Caco-2 (cell line): Measurements from ENCODE around the gene MGAT4A. TPM values are rescaled to one million over a fixed set of nuclear protein-coding genes. Genes with fewer than 3 reads are reported as not detected.

Experiments used
- BruUV-seq: library from RNA; stranded (reverse); fragments of 400-500 nt; replicated peaks from 2 replicates; lab custom pipeline; 2021; lab: Mats Ljungman, UMichigan
- CTCF ChIA-PET: fragments of 300-600 bp; sonication (Branson Sonifier 250); formaldehyde crosslinking; loops from one replicate; lab custom pipeline; 2022; ENCODE audit warnings: antibody characterized with exemption; lab: Charles Lee
- POLR2A ChIA-PET: fragments of 300-600 bp; sonication (Branson Sonifier 250); formaldehyde crosslinking; loops from one replicate; lab custom pipeline; 2022; ENCODE audit warnings: antibody characterized with exemption; lab: Charles Lee
- DNase-seq, 2 experiments: peaks; one replicate each; pipeline versions ENCODE4 v3.0.0 to v3.0.0-alpha.2; 2020 to 2022
- H3K27me3 ChIP-seq: replicated peaks from 2 replicates; pipeline ENCODE4 v1.6.0; 2011; ENCODE audit warnings: low read length; ENCODE audit not compliant: control insufficient read depth, insufficient read depth
- H3K36me3 ChIP-seq: 2 replicates; pipeline ENCODE4 v1.5.1; 2011; ENCODE audit warnings: low read length; ENCODE audit not compliant: control insufficient read depth, insufficient read depth
- H3K4me1 ChIP-seq: fragments of 250-450 bp; sonication (Bioruptor Pico); 2 replicates; pipeline ENCODE4 v1.5.1; 2020; ENCODE audit warnings: mild to moderate bottlenecking
- H3K4me3 ChIP-seq: 2 replicates; pipeline ENCODE4 v1.5.1; 2011; ENCODE audit warnings: low read depth, mild to moderate bottlenecking, control low read depth, low read length
- H3K9me3 ChIP-seq: fragments of 250-450 bp; sonication (Bioruptor Pico); 2 replicates; pipeline ENCODE4 v1.5.1; 2020; ENCODE audit warnings: mild to moderate bottlenecking, moderate library complexity
- H3K27ac Mint-ChIP-seq: one replicate; pipeline ENCODE4 v1.8.0; 2022; ENCODE audit warnings: mixed read lengths; ENCODE audit not compliant: unreplicated experiment
- H3K27me3 Mint-ChIP-seq: one replicate; pipeline ENCODE4 v1.8.0; 2022; ENCODE audit warnings: mixed read lengths; ENCODE audit not compliant: insufficient read depth, unreplicated experiment
- H3K36me3 Mint-ChIP-seq: one replicate; pipeline ENCODE4 v1.8.0; 2022; ENCODE audit warnings: mild to moderate bottlenecking, mixed read lengths; ENCODE audit not compliant: insufficient read depth, unreplicated experiment
- H3K4me1 Mint-ChIP-seq: one replicate; pipeline ENCODE4 v1.8.0; 2022; ENCODE audit warnings: low read depth, mixed read lengths; ENCODE audit not compliant: unreplicated experiment
- H3K4me3 Mint-ChIP-seq: one replicate; pipeline ENCODE4 v1.8.0; 2022; ENCODE audit warnings: mild to moderate bottlenecking, moderate library complexity, mixed read lengths; ENCODE audit not compliant: unreplicated experiment
- H3K9me3 Mint-ChIP-seq: one replicate; pipeline ENCODE4 v1.8.0; 2022; ENCODE audit warnings: mixed read lengths; ENCODE audit not compliant: unreplicated experiment
- CTCF ChIP-seq, 2 experiments: fragments of 200-600 bp in 1 of 2; IDR thresholded peaks; 1 replicate in 1 of 2; 2 replicates in 1 of 2; pipeline versions ENCODE4 v1.5.1 to v1.8.0; 2011 to 2022; ENCODE audit warnings: antibody characterized with exemption in 1 of 2, control low read depth in 1 of 2, inconsistent platforms in 1 of 2, low read depth in 1 of 2, low read length in 1 of 2, mild to moderate bottlenecking in 1 of 2, moderate library complexity in 1 of 2; ENCODE audit not compliant: insufficient read depth in 1 of 2, severe bottlenecking in 1 of 2, unreplicated experiment in 1 of 2
- intact Hi-C: fragments of 100-400 bp; cut with micrococcal nuclease; formaldehyde crosslinking; loops from one replicate; pipeline ENCODE4 v1.10.0; 2022; ENCODE audit not compliant: unreplicated experiment
- total RNA-seq: library from RNA; stranded (reverse); gene quantifications from 2 replicates; pipeline ENCODE4 v1.2.3, GENCODE V29; 2022

The MGAT4A gene
- total RNA-seq, 1 experiment from 2014 or later = 63.7 TPM

GRCh38 chr2:98717621-98718020, 13.3 kb downstream of the MGAT4A start:
- CTCF ChIA-PET = no interaction called here
- Histone ChIP-seq H3K4me1 (0 out of 2 replicates have a peak, but pooled peaks cover 5% of the 10 kb centered on the region), H3K36me3 (peaks cover 2% of the 10 kb centered on the region; the same call in 1 of the 2 replicates), H3K27me3 (no peaks in the 10 kb centered on the region), H3K4me3 (no peak overlapping the region), H3K9me3 (no peaks in the 10 kb centered on the region)
- no TSS peak for BruUV-seq
- Mint-ChIP-seq H3K9me3 (no peaks in the 10 kb centered on the region), H3K27me3 (no peaks in the 10 kb centered on the region), H3K4me1 (peaks cover 6% of the 10 kb centered on the region), H3K27ac (no peak overlapping the region), H3K36me3 (peaks cover 20% of the 10 kb centered on the region), H3K4me3 (no peak overlapping the region)
- intact Hi-C loops = no loop called here
- POLR2A ChIA-PET = no interaction called here
- TF ChIP-seq CTCF (IDR thresholded peaks at IDR 0.05; ENCODE audit: insufficient read depth in 1 of 2, low read depth in 1 of 2, low read length in 1 of 2, severe bottlenecking in 1 of 2, unreplicated experiment in 1 of 2) = no peak
- DNase-seq = no peak

GRCh38 chr2:98716786-98717185, 14.1 kb downstream of the MGAT4A start:
- Histone ChIP-seq H3K4me3 (no peak overlapping the region), H3K4me1 (0 out of 2 replicates have a peak, but pooled peaks cover 5% of the 10 kb centered on the region), H3K36me3 (peaks cover 2% of the 10 kb centered on the region; the same call in 1 of the 2 replicates), H3K9me3 (no peaks in the 10 kb centered on the region), H3K27me3 (no peaks in the 10 kb centered on the region)
- no peak overlapping the region for H3K4me3 Mint-ChIP-seq
- H3K9me3 Mint-ChIP-seq = no peaks in the 10 kb centered on the region
- no TSS peak for BruUV-seq
- peaks cover 14% of the 10 kb centered on the region for H3K36me3 Mint-ChIP-seq
- TF ChIP-seq CTCF (IDR thresholded peaks at IDR 0.05; ENCODE audit: insufficient read depth in 1 of 2, low read depth in 1 of 2, low read length in 1 of 2, severe bottlenecking in 1 of 2, unreplicated experiment in 1 of 2) = no peak
- H3K27ac Mint-ChIP-seq = no peak overlapping the region
- H3K4me1 Mint-ChIP-seq = peaks cover 6% of the 10 kb centered on the region
- POLR2A ChIA-PET = no interaction called here
- intact Hi-C loops = no loop called here
- CTCF ChIA-PET = no interaction called here
- DNase-seq = no peak
- H3K27me3 Mint-ChIP-seq = no peaks in the 10 kb centered on the region

- Mint-ChIP-seq H3K27ac (no peak overlapping the region), H3K36me3 (peaks cover 13% of the 10 kb centered on the region), H3K27me3 (no peaks in the 10 kb centered on the region), H3K9me3 (no peaks in the 10 kb centered on the region), H3K4me1 (peaks cover 6% of the 10 kb centered on the region), H3K4me3 (no peak overlapping the region)
- Histone ChIP-seq H3K27me3 (no peaks in the 10 kb centered on the region), H3K4me3 (no peak overlapping the region), H3K9me3 (no peaks in the 10 kb centered on the region), H3K4me1 (0 out of 2 replicates have a peak, but pooled peaks cover 5% of the 10 kb centered on the region), H3K36me3 (peaks cover 2% of the 10 kb centered on the region; the same call in 1 of the 2 replicates)
- CTCF ChIA-PET = no interaction called here
- POLR2A ChIA-PET = no interaction called here
- intact Hi-C loops = no loop called here
- no peak for DNase-seq
- no peak for TF ChIP-seq CTCF (IDR thresholded peaks at IDR 0.05; ENCODE audit: insufficient read depth in 1 of 2, low read depth in 1 of 2, low read length in 1 of 2, severe bottlenecking in 1 of 2, unreplicated experiment in 1 of 2)
- BruUV-seq = no TSS peak
Observed at GRCh38 chr2:98715812-98716451, 15.0 kb downstream of the MGAT4A start.
